ENCODE results near the gene ATP5MC2.

- TF ChIP-seq CTCF (IDR thresholded peaks at IDR 0.05), result no peak
- TF ChIP-seq POLR2A (IDR thresholded peaks at IDR 0.05), result no peak
Measured at GRCh38 chr12:53667080-53667479, 8.8 kb downstream of the ATP5MC2 start.

All from breast epithelium (tissue), 3 donors.